ENCODE data around the gene FOXB1. TPM values are rescaled to one million over a fixed set of nuclear protein-coding genes. Genes with fewer than 3 reads are reported as not detected.

The FOXB1 gene
- not detected for total RNA-seq

- DNase-seq = no peak
- intact Hi-C loops (cut with DNase I; ENCODE audit: low total_unique reads) = no loop called here
- H3K9me3 ChIP-seq = no peaks in the 10 kb centered on the region
- H3K36me3 ChIP-seq = no peaks in the 10 kb centered on the region
- peak within 1 kb of the TSS in 1 of 2 donors; percentile 12 for H3K4me3 ChIP-seq
- H3K27ac ChIP-seq = no peak within 1 kb of the TSS
- TF ChIP-seq CTCF (IDR thresholded peaks at IDR 0.05) = no peak
- peaks cover 0 to 21% of the 10 kb centered on the region in 2 donors for H3K4me1 ChIP-seq
- H3K27me3 ChIP-seq = peaks cover 16 to 100% of the 10 kb centered on the region in 2 donors
Measured at GRCh38 chr15:60004009-60004845, at the start of gene FOXB1. Gene FOXB1, plus strand, starts transcription at chr15:60004311. Its CDS starts 653 bp downstream, at chr15:60004964.

- Histone ChIP-seq H3K4me3 (no peak overlapping the region), H3K27ac (no peak overlapping the region), H3K36me3 (no peaks in the 10 kb centered on the region), H3K4me1 (no peaks in the 10 kb centered on the region), H3K9me3 (peaks cover 0 to 10% of the 10 kb centered on the region in 2 donors), H3K27me3 (no peaks in the 10 kb centered on the region)
- intact Hi-C loops (cut with DNase I; ENCODE audit: low total_unique reads) = no loop called here
- no peak for DNase-seq
- TF ChIP-seq CTCF (IDR thresholded peaks at IDR 0.05) (no peak), POLR2A (IDR thresholded peaks at IDR 0.05) (no peak)
Measured at GRCh38 chr15:59958288-59958687, 45.8 kb upstream of the FOXB1 start.

- no peak for TF ChIP-seq POLR2A (IDR thresholded peaks at IDR 0.05)
- TF ChIP-seq CTCF (IDR thresholded peaks at IDR 0.05) = no peak
- no peak overlapping the region for H3K27ac ChIP-seq
- no peak overlapping the region for H3K4me3 ChIP-seq
- no peaks in the 10 kb centered on the region for H3K4me1 ChIP-seq
- intact Hi-C loops (cut with DNase I; ENCODE audit: low total_unique reads) = no loop called here
- H3K27me3 ChIP-seq = no peaks in the 10 kb centered on the region
- no peaks in the 10 kb centered on the region for H3K36me3 ChIP-seq
- DNase-seq = no peak
- H3K9me3 ChIP-seq = peaks cover 0 to 10% of the 10 kb centered on the region in 2 donors
Measured at GRCh38 chr15:59960318-59960717, 43.8 kb upstream of the FOXB1 start.

- intact Hi-C loops (cut with DNase I; ENCODE audit: low total_unique reads) = no loop called here
- no peaks in the 10 kb centered on the region for H3K27me3 ChIP-seq
- no peak overlapping the region for H3K27ac ChIP-seq
- peaks cover 0 to 10% of the 10 kb centered on the region in 2 donors for H3K9me3 ChIP-seq
- no peak for DNase-seq
- TF ChIP-seq CTCF (IDR thresholded peaks at IDR 0.05) (no peak), POLR2A (IDR thresholded peaks at IDR 0.05) (no peak)
- no peak overlapping the region for H3K4me3 ChIP-seq
- no peaks in the 10 kb centered on the region for H3K36me3 ChIP-seq
- H3K4me1 ChIP-seq = no peaks in the 10 kb centered on the region
Measured at GRCh38 chr15:59963322-59963721, 40.8 kb upstream of the FOXB1 start.

- H3K36me3 ChIP-seq = no peaks in the 10 kb centered on the region
- no peak for DNase-seq
- intact Hi-C loops (cut with DNase I; ENCODE audit: low total_unique reads) = no loop called here
- H3K4me1 ChIP-seq = no peaks in the 10 kb centered on the region
- no peak for TF ChIP-seq POLR2A (IDR thresholded peaks at IDR 0.05)
- TF ChIP-seq CTCF (IDR thresholded peaks at IDR 0.05) = no peak
- no peak overlapping the region for H3K27ac ChIP-seq
- H3K9me3 ChIP-seq = peaks cover 0 to 10% of the 10 kb centered on the region in 2 donors
- H3K27me3 ChIP-seq = no peaks in the 10 kb centered on the region
- no peak overlapping the region for H3K4me3 ChIP-seq
Measured at GRCh38 chr15:59963925-59964324, 40.2 kb upstream of the FOXB1 start.
